H7 (cell line): ENCODE results near the gene FOXS1. TPM values are rescaled to one million over a fixed set of nuclear protein-coding genes. Genes with fewer than 3 reads are reported as not detected.

Source experiments
- DNase-seq: peaks from one replicate; pipeline ENCODE4 v3.0.0; 2012
- H3K27me3 ChIP-seq: 2 replicates; pipeline ENCODE4 v1.6.0; 2011; ENCODE audit warnings: mild to moderate bottlenecking, low read length; ENCODE audit not compliant: control insufficient read depth, insufficient read depth
- H3K36me3 ChIP-seq: replicated peaks from 2 replicates; pipeline ENCODE4 v1.5.1; 2011; ENCODE audit warnings: low read length; ENCODE audit not compliant: control insufficient read depth, insufficient read depth
- H3K4me3 ChIP-seq: 2 replicates; pipeline ENCODE4 v1.5.1; 2011; ENCODE audit warnings: low read depth, mild to moderate bottlenecking, control low read depth, low read length, moderate library complexity; ENCODE audit not compliant: insufficient read depth
- total RNA-seq: library from RNA; depleted of rRNA; stranded (reverse); fragments of >200 nt; shearing (Covaris generic); gene quantifications from 2 replicates; pipeline ENCODE4 v1.2.3, GENCODE V29; 2014

The FOXS1 gene
- total RNA-seq, 1 experiment from 2014 or later, result 0.38 TPM

DNA sequence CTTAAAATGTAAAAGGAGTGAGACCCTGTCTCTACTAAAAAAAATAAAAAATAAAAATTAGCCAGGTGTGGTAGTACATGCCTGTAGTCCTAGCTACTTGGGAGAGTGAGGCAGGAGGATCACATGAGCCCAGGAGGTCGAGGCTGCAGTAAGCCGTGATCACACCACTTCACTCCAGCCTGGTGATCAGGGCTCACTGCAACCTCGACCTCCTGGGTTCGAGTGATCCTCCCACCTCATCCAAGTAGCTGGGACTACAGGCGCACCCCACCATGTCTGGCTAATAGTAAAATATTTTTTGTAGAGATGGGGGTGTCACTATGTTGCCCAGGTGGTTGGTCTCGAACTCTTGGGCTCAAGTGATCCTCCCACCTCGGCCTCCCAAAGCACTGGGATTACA is 8.1 kb upstream of the FOXS1 start:
- Histone ChIP-seq H3K27me3 (peaks cover 24% of the 10 kb centered on the region), H3K36me3 (no peaks in the 10 kb centered on the region), H3K4me3 (no peak overlapping the region)
- no peak for DNase-seq

DNA sequence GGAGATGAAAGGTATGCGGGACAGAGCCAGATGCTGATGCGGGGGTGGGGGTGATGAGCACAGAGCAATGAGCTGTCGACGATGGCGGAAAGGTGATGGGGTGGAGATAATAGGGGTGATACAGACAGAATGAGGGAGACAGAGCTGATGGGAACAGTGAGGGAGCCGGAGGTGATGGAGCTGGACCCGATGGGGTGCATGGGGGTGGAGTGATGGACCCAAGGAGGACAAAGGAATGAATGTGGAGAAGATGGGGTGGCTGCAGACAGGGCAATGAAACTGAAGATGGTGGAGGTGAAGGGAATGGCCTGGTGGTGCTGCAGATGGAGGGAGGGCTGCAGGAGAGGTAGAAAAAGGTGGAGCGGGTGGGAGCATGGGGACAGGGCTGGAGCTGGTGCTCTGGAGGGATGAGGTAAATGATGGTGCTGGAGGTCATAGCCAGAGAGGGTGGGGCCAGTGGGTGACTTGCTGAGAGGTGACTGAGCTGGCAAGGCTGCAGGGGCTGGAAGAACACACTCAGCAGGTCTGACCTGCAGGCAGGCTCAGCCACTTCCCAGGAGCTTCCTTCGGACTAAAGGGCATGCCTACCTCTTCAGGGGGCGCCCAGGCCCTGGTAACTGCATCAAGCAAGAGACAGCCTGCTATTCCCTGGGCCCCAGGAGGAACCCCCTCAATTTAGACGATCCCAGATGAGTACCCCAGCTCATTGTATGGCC is 6.0 kb upstream of the FOXS1 start:
- Histone ChIP-seq H3K4me3 (no peak overlapping the region), H3K27me3 (peaks cover 24% of the 10 kb centered on the region), H3K36me3 (no peaks in the 10 kb centered on the region)
- no peak for DNase-seq

DNA sequence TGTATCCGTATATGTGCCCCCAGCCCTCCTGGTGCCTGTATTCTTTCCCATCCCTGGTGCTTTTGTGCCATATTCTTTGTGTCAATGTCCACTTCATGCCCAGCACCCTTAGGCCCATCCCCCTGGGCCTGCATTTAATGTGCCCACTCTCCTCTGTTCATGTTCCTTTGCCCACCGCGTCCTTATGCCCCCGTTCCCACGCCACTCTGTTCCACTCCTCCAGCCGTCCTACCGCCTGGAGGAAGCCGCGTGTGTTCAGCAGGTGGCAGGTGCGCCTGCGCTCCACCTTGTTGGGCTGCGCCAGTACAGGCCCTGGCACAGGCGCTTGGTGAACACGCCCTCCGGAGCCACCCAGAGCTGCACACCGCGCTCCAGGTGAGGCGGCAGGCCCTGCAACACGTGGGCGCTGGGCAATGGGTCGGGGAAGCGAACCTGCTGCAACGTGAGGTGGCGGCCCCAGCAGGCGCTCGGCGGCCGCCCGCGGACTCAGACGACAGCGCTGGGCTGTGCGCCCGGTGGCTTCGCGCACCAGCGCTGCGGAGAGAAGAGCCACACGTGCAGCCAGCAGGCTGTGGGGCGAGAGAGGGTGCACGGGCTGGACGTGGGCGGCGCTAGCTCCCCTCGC is 4.0 kb upstream of the FOXS1 start:
- no peaks in the 10 kb centered on the region for H3K36me3 ChIP-seq
- H3K4me3 ChIP-seq, result no peak overlapping the region
- H3K27me3 ChIP-seq, result peaks cover 24% of the 10 kb centered on the region
- peak; percentile 77 for DNase-seq

GRCh38 chr20:31848088-31848999 is 2.9 kb upstream of the FOXS1 start:
- peaks cover 24% of the 10 kb centered on the region for H3K27me3 ChIP-seq
- H3K4me3 ChIP-seq, result no peak overlapping the region
- DNase-seq, result no peak
- no peaks in the 10 kb centered on the region for H3K36me3 ChIP-seq

GRCh38 chr20:31846793-31847138 is 1.4 kb upstream of the FOXS1 start:
- Histone ChIP-seq H3K36me3 (no peaks in the 10 kb centered on the region), H3K27me3 (peaks cover 24% of the 10 kb centered on the region), H3K4me3 (no peak overlapping the region)
- no peak for DNase-seq

DNA sequence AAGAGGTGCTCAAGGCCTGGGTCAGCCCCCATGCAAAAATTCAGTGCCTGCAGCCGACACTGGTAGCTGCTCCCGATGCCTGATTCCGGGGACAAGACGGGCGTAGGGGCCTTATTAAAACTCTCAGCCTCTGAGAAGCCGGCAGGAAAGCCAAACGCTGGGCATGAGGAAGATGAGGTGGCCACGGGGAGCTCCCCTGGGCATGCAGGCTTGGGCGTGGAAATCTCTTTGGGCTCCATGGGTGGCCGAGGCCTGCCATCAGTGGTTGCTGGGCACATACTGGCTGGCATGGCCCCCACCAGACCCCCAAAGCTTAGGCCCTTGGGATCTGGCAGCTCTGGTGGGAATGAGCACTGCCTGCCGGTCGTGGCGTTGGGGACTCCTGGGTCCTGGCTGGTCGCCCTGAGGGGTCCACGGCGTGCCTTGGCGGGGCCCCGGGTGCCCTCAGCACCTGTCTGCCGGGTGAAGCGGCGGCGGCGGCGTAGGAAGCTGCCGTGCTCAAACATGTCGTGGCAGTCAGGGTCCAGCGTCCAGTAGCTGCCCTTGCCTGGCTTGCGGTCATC is 586 bp downstream of the FOXS1 start:
- DNase-seq, result peak; percentile 59
- Histone ChIP-seq H3K4me3 (no peak overlapping the region), H3K36me3 (no peaks in the 10 kb centered on the region), H3K27me3 (peaks cover 12% of the 10 kb centered on the region; the same call in 1 of the 2 replicates)

- H3K4me3 ChIP-seq, result no peak overlapping the region
- H3K36me3 ChIP-seq, result no peaks in the 10 kb centered on the region
- peaks cover 3% of the 10 kb centered on the region; the same call in 1 of the 2 replicates for H3K27me3 ChIP-seq
- no peak for DNase-seq
Measured at GRCh38 chr20:31843881-31844280, 1.5 kb downstream of the FOXS1 start.

- no peaks in the 10 kb centered on the region for H3K36me3 ChIP-seq
- DNase-seq, result no peak
- no peak overlapping the region for H3K4me3 ChIP-seq
- no peaks in the 10 kb centered on the region; the same call in 1 of the 2 replicates for H3K27me3 ChIP-seq
Measured at GRCh38 chr20:31843288-31843687, 2.1 kb downstream of the FOXS1 start.

- Histone ChIP-seq H3K36me3 (no peaks in the 10 kb centered on the region), H3K4me3 (no peak overlapping the region), H3K27me3 (no peaks in the 10 kb centered on the region; the same call in 1 of the 2 replicates)
- DNase-seq, result peak; percentile 86
Measured at GRCh38 chr20:31842471-31843157, 2.8 kb downstream of the FOXS1 start.

GRCh38 chr20:31841928-31842327 is 3.5 kb downstream of the FOXS1 start:
- H3K36me3 ChIP-seq, result no peaks in the 10 kb centered on the region
- no peak for DNase-seq
- H3K4me3 ChIP-seq, result no peak overlapping the region
- H3K27me3 ChIP-seq, result no peaks in the 10 kb centered on the region

DNA sequence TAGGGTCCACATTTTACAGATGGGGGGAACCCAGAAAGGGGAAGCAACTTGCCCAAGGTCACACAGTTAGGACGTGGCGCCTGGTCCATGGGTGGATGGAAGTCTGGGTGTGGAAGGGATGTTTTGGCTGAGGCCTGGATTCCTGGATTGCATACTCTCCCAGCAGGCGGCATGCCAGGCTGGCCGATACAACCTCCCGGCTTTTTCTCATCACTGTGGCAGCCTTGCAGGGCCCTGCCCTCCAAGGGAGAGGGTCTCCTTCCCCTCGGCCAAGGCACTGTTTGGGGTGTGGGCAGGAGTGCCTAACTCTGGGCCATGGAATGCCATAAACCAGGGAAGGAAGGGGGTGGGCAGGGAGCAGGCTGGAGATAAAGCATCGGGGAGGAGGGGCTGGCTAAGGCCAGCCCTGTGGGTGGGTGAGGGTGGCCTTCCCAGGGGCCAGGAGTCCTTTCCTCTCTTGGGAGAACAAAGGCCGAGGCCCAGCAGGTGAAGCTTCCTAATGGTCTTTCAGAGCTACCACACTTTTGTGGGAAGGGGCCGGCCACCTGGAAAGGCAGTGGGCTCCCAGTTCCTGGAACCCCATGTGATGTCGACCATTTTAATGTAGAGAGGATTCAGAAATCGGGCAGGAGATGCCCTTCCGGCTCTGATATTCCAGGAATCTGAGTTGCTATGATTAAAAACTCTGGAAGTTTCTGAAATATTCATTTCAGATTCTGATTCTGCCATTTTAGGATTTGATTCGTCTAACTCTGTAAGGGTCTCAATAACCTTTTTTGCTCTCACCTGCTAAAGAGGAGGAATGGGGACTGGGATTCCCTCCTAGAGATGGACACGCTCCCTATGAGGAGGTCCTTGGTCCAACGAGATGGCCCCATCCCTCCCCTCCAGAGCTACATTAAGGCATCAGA is 4.2 kb downstream of the FOXS1 start:
- Histone ChIP-seq H3K27me3 (no peaks in the 10 kb centered on the region), H3K4me3 (no peak overlapping the region), H3K36me3 (no peaks in the 10 kb centered on the region)
- DNase-seq, result peak; percentile 73

GRCh38 chr20:31839782-31840487 is 5.5 kb downstream of the FOXS1 start:
- H3K4me3 ChIP-seq, result no peak overlapping the region
- no peak for DNase-seq
- H3K36me3 ChIP-seq, result no peaks in the 10 kb centered on the region
- no peaks in the 10 kb centered on the region for H3K27me3 ChIP-seq
